GM18861 (cell line): ENCODE data around the gene RAP1GAP2.

Source experiments
- ATAC-seq: cut with Tn5 transposase; IDR thresholded peaks from one replicate; pipeline ENCODE4 v1.9.1; 2021; ENCODE audit not compliant: unreplicated experiment

RAP1GAP2 gene

DNA sequence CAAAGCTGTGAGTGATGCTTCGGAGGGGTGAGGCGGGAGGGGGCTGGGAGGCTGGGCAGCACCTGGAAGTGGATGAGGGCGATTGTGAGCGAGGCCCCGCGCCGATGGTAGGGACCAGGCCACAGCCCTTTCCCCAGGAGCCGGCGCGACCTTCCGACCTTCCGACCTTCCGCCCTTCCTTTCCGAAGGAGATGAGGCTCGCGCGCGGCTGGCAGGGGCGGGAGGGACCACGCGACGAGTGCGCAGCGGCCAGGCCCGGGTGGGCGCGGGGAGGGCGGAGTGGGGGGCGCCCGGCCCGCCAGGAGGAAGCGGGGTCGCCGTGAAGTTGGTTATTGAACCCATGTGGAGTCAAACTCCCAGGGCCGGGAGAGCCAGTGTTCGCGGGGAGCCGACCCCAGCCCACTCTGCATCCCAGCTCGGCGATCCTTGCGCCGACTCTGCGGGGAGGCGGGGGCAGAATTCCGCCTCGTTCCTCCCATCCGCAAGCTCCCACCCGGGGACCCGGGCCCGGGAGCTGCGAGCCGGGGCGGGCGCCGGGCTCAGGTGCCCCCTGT is 56.6 kb downstream of the RAP1GAP2 start:
- no peak for ATAC-seq

DNA sequence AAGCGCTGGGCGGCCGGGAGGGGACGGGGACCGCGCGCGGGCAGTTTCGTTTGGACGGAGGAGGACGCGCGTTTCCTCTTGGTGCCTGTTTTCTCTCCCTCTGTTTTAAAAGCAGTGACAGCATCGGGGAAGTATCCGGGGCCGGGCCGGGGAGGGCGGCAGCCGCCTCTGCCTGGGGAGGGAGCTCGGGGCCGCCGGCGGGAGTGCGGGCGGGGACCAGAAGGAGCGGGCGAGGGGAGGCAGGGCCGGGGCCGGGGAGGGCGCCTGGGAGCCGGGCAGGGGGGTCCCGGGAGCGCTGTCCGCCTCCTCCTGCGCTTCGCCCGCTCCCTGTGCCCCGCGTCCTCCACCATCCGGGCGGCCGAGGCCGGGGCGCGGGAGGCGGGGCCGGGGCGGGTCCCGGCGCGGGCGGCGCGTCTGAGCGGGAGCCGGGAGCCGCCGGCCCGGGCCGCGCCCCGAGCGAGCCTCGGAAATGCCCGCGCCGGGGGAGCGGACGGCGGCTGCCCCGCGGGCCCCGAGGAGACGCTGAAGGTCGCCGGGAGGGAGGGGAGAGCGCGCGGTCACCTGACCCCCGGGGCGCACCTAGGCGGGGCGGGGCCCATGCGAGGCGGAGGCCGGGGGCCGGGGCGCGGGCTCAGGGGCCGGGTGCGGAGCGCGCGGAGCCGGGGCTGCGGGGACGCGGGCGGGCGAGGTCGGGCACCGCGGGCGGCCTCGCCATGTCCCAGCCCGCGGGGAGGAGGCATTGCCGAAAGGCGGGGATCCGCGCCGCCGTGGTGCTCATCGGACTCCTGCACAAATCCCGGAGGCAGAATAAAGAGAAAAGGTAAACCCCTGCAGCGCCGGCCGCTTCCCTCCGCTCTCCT is 57.3 kb downstream of the RAP1GAP2 start:
- ATAC-seq, result no peak

DNA sequence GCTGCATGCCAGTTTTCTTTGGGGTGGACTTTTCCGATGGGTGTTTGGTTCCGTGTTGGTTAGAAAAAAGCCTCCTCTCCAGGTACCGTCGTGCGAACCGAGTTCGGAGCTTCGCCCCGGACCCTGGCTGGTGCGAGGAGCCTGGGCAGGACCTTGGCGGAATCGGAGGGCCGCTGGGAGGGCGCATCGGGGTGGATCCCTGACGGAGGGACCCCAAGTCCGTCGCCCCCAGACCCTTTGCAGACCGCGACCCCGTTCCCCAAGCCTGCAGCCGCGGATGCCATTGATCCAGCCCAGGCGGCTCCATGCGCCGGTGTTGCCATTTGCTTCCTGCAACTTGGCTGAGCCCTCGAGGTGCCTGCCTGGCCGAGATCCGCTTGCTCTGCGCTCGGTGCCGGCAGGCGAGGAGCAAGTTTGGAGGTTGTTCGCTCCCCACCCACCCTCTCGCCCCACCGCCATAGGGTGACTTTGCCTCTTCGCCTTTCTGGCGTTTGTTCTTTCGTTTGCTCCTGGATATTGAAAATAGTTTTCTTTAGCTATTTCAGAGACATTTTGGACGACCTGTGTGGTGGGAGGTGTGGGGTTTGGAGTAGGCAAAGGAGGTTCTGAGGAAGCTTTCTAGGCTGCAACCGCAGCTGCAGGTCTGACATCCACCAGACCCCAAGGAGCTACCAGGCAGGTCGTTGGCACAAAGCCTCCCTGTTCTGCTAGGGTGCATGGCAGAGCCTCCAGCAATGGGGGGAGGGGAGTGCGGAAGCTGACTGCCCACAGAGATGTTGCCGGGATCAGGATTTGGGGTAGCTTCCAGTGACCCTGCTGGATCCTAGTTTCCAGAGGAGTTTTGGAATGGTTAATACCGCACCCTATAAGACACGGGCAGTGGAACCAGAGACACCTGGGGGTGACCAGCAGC is 58.2 kb downstream of the RAP1GAP2 start:
- no peak for ATAC-seq

DNA sequence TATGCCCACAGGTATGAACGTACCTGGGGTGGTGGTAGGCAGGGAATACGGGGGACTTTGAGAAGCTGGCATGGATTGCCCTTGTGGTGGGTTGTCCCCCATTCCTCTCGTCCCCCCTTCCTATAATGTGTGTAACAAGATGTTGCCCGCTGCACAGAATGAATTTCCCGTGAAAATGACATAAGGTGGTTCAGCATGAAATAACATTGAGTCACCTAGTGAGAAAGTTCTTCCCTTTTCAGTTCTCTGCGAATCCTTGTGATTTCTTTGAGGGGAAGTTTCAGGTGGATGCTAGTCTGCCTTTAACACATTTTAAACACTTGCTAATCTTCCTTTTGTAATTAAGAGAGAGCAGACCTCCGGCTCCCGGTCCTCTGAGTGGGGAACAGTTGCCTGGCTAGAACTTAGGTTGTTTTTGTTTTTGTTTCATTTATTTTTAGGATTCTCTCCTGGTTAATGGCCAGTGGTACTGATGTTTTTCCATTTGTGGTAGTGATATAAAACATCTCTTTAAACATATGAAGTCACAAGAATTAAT is 58.9 kb downstream of the RAP1GAP2 start:
- ATAC-seq, result no peak

DNA sequence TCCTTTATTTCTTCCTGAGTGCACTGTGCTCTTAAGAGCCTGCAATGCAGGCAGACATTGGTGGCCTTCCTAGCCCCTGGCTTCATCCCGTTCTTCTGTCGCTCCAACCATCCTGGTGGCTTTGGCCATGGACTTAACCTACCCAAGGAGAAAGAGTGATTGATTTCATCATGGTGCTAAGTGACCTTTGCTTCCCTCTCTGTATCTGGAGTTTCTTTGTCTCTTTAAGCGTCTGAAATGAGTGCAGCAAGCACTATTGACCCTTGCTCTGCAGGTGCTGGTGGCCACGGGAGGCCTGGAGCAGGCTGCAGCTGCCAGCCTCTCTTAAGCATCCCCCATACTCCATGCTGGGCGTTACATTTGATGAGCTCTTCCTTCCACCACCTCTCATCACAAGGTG is 60.5 kb downstream of the RAP1GAP2 start:
- ATAC-seq, result no peak

DNA sequence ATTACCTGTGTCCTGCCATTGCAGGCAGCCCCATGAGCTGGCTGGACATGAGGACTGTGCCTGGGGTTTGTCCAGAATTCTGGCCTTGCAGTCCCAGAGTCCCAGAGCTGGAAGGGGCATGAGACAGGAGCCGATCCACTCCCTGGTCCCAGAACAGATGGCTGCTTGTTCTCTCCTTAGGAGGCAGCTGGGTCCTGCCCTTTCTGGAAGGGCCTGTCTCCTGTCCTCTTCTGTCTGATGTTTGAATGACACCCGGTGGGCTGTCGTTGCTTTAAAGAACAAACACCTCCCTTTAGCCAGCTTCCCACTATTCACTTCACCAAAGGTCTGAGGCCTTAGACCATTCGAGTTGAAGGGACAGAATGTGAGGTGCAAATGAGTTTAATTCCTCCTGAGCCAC is 63.8 kb downstream of the RAP1GAP2 start:
- ATAC-seq, result no peak

DNA sequence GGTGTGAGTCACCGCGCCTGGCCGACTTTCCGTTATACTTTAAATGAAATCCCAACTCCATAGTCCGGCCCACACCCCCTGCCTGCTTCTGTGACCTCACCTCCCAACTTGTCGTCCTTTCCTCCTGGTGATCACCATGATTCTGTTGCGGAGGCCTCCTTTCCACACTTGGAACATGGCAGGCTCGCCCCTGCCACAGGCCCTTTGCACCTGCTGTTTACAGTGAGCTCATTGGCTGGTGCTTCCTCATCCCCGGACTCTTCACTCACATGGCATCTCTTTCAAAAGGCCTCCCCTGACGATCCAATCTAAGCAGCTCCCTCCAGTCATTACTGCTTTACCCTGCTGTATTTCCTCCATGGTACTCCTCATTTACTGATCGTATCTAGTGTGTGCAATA is 64.6 kb downstream of the RAP1GAP2 start:
- ATAC-seq, result no peak

DNA sequence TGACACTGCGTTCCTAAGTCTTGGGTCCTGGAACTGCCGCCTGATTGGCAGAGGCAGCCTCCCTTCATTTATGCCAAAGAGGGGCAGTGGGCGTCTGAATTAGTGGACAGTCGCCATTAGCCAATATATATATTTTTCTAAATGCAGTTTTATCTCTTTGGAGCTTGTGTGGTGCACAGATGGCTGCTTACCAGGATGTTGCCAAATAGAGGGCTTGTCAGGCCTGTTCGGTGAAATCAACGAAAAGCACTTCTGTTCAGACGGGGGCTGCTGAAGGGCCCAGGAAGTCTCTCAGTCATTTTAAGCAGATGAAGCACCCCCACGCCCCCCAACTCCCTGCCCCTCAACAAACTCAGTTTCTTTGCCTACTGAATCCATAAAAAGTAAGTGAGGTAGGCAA is 66.0 kb downstream of the RAP1GAP2 start:
- ATAC-seq, result no peak

DNA sequence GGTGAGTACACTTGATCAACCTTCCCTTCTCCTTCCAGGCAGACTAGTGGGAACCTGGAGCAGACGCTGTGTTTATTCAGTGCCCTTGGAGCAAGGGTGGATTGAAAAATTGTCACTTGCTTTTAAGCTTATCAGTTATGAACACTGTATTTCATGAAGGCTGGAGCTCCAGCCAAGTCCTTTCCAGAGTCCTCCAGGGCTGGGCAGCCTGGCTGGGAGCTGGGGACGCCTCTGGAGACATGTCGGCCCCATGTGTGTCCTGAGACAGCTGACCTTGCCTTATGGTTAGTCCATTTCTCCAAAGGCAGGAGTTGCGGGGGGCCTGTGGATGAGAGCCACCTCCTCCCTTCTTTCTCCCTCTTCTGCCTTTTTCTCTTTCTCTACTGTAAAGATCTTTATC is 67.0 kb downstream of the RAP1GAP2 start:
- ATAC-seq, result no peak

DNA sequence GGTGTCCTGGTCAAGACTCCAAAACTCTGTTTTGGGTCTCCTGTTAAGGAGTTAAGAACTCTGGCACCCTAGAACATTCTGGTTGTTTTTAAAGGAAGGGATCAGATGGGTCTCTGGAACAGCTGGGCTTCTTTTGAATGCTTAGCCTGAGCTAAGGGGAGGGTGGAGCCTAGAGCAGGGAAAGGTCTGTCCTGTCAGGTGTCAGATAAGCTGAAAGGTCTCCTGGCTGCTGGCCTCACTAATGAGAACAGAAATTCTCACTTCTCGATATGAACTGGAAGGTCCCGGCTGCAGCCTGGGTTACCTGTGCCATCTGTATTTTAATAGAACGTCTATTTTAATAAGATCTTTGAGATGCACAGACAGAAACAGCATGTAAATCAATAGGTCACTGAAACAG is 69.0 kb downstream of the RAP1GAP2 start:
- no peak for ATAC-seq

DNA sequence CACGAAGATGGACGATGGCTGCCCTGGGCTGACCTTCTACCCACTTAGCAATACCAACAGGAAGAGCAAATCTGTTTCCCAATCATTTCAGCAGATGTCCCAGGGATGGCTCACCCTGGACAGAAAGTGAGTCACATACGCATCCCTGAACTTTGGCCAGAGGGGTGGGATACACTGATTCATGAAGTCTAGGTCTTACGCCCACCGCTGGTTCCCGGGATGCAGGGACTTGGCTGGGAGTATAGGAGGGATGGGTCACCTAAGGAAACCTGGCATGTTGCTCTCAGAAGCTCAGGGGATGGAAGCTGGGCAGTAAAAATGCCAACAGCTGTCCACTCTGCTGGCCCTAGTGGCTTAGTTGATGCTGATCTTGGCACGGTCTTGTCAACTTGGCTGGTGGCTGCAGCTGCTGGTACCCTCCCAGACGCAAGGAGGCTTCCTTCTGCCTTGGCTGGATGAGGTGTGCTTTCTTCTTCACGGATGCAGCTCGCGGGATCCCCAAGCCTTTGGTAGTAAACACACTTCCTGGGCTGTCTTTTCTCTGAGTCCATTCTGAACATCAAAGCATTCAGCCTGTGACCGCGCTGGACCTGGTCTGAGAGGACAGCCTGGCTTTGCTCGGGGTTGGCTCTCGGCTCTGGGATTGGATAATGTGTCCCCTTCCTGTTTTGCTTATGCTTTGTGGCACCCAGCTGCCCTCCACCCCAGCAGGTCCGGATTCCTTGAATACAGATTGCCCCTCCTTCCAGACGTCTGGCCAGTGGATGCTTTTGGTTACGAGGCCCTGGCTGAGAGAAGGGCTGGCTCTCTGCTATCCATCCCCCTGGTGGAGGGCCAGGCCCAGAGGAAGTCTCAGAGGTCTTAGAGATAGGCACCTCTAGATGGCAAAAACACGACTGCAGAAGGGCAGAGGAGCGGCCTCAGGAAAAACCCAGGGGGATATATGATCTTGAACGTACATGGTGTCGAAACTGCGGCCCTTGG is 71.5 kb downstream of the RAP1GAP2 start:
- no peak for ATAC-seq

DNA sequence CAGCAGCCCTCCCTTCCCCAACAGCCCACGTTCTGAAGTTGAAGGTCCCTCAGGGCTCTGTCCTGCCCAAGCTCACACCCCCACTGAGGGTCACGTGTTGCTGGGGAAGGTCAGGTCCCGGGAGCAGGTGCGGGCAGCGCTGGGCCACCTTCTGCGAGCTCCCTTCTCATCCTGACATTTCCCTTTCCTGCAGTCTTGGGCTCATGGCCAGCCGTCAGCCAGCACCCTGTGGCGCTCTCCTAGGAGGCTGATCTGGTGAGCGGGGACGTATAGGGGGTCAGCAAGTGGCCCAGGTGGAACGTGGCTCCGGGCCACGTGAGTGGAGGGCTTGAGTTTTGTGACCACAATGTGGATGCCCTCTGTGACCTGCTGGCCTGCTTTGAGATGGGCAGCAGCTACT is 73.4 kb downstream of the RAP1GAP2 start:
- no peak for ATAC-seq

DNA sequence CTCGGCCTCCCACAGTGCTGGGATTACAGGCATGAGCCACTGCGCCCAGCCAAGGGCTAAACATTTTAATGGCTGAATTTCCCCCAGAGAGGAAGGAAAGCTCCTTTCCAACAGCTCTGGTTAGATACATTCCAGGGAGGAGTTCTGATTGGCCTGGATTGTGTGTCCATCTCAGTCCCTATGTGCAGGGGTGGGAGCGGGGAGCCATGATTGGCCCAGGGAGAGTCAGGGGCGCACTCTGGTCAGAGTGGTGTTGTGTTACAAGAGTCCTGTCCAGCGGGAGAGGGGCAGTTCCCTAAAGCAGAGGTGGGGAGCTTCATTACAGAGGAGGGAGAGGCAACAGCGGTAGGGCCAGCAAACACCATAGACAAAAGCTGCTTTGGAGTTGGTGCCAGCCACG is 75.0 kb downstream of the RAP1GAP2 start:
- no peak for ATAC-seq

DNA sequence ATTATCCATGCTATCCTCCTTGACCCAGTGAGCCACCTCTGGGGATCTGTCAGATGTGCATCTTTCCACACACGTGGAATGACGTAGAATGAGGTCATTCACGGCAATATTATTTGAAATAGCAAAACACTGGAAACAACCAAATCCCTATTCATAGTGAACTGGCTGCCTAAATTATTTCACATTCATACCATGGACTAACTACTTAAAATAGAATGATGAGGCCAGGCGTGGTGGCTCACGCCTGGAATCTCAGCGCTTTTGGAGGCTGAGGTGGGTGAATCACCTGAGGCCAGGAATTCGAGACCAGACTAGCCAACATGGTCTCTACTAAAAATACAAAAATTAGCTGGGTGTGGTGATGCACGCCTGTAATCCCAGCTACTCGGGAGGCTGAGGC is 75.5 kb downstream of the RAP1GAP2 start:
- no peak for ATAC-seq

DNA sequence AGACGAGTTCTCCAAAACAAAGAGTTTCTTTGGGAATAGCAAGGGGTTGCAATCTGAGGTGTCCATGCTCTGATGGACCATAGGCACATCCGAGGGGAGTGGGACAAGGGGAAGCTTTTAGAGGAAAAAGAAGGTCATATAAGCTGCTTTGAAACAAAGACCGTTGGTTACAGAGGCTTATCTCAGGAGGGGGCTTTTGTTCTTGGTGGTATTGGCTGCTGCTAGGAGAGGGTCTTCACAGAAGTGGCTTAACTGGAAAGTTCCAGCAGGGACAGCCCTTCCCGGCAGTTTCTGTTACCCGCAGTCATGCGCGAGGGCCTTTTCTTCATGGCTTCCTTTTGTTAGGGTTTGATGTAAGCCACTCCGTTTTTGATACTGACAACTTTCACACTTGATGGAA is 76.0 kb downstream of the RAP1GAP2 start:
- ATAC-seq, result no peak

DNA sequence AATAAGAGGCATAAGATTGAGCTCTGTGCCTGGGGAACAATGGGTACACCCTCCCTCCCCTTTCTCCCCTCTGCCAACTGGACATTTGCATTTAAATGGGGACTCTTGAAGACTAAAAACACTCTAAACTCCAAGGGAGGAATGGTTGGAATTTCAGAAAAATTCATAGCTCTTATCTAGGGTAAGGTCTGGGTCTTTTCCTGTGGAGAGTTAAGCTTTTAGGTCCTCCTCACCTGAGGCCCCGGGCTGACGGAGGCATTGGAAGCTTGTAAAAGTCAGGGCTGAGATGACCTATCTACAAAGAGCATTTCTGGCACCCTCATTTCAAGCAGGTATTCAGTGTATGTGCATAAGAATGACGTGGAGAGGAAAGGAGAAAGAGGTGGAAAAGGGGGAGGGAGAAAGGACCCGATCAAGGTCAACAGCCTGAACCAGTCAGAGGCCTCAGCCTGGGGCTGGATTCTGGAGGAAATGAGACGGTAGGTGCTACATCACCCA is 78.0 kb downstream of the RAP1GAP2 start:
- ATAC-seq, result no peak

DNA sequence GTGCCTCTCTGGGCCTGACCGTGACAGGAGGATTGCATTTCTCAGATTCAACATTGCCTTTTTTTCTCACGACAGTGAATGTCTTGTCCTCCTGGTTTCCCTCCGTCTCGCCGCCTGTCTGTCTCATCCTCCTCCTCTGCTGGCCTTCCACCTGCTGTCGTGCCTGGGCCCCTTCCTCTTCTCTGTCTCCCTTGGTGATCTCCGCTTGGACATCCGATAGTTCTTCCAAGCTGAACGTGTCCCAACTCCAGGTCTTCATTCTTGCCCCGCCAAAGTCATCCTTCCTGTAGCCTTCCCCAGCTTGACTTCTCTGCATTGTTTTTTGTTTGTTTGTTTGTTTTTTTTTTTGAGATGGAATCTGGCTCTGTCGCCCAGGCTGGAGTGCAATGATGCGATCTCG is 79.4 kb downstream of the RAP1GAP2 start:
- ATAC-seq, result no peak

DNA sequence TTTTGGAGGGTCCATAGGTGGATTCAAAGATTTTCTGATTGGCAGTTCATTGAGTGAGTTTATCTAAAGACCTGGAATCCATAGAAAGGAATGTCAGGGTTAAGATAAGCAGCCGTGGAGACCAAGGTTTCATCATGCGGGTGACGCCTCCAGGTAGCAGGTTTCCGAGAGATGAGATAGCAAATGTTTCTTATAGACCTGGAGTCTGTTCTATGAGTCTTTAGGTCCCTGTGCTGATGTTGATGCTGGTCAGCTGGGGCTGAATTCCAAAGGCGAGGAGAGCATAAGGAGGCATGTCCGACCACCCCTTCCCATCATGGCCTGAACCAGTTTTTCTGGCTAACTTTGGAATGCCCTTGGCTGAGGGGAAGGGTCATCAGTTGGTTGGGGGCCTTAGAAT is 80.2 kb downstream of the RAP1GAP2 start:
- ATAC-seq, result no peak

DNA sequence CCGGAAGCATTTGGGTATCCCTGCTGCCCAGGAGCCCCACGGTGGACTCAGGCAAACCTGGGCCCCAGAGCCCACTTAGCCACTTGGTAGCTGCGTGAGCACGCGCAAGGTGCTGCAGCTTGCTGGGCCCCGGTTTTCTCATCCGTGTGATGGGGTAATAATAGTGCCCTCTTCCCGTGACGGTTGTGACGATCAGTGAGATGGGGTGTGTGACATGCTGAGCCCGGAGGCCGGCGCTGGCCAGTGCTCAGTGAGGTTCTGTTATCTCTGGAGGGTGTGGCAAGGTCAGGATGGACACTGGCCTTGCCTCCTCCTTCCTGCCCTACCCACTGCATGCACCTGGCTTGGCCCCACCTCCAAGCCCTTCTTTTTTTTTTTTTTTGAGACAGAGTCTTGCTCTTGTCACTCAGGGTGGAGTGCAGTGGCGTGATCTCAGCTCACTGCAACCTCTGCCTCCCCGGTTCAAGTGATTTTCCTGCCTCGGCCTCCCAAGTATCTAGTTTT is 82.6 kb downstream of the RAP1GAP2 start:
- no peak for ATAC-seq

DNA sequence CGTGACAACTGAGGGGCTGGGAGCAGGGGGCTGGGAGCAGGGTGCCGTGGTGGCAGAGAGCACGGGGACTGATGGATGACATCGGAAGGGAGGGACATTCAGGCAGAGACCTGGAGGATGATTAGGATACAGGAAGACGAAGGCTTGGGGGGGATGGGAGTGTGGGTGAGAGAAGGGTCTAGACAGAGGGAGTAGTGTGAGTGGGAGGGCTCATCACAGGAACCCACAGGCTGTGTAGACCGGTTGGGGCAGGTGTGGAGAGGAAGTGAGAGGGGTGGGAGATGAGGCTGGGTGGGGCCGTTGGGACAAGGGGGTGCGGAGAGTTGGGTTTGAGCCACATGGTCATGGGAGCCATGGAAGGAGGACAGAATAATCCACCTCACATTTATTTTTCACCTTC is 83.8 kb downstream of the RAP1GAP2 start:
- no peak for ATAC-seq
